HG02840 (cell line): Measurements from ENCODE around the gene XRCC2.

Experiments
- ATAC-seq: cut with Tn5 transposase; IDR thresholded peaks from one replicate; pipeline ENCODE4 v1.9.1; 2021; ENCODE audit warnings: mild to moderate bottlenecking, moderate library complexity, moderate number of reproducible peaks; ENCODE audit not compliant: unreplicated experiment, low FRiP score

Gene XRCC2

DNA sequence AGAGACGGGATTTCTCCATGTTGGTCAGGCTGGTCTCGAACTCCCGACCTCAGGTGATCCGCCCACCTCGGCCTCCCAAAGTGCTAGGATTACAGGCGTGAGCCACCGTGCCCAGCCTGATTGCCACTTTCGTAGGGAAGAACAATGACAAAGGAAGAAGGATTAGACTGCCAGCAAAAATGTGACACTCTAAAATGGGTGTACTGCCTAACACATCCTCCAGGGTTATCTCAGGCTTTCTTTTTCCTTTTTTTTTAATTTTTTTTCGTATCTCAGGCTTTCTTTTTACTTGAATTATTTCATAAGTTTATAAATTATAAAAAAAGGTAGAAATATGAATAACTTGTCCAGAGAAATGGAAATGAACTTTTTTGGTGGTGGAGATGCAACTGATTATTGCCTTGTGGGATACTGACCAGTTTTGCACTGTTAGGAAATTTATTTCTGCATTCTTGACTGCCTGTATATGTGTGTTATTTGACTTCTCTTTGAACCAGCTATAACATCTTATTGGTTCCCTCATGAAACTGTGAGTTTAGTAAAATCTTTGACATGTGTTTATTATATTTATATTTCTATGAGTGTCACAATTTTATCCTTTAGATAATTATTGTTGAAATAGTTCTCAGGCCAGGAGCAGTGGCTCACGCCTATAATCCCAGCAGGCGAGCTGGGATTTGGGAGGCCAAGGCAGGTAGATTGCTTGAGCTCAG lies 56.8 kb downstream of the XRCC2 start:
- ATAC-seq = no peak

GRCh38 chr7:152618427-152618826 lies 57.5 kb downstream of the XRCC2 start:
- no peak for ATAC-seq

GRCh38 chr7:152617056-152617455 lies 58.9 kb downstream of the XRCC2 start:
- no peak for ATAC-seq

- no peak for ATAC-seq
Measured at GRCh38 chr7:152615031-152615741, 60.8 kb downstream of the XRCC2 start.

- no peak for ATAC-seq
Measured at GRCh38 chr7:152608656-152609055, 67.3 kb downstream of the XRCC2 start.

GRCh38 chr7:152608208-152608607 lies 67.7 kb downstream of the XRCC2 start:
- no peak for ATAC-seq

GRCh38 chr7:152607007-152607406 lies 68.9 kb downstream of the XRCC2 start:
- ATAC-seq = no peak

GRCh38 chr7:152602962-152603361 lies 73.0 kb downstream of the XRCC2 start:
- no peak for ATAC-seq

DNA sequence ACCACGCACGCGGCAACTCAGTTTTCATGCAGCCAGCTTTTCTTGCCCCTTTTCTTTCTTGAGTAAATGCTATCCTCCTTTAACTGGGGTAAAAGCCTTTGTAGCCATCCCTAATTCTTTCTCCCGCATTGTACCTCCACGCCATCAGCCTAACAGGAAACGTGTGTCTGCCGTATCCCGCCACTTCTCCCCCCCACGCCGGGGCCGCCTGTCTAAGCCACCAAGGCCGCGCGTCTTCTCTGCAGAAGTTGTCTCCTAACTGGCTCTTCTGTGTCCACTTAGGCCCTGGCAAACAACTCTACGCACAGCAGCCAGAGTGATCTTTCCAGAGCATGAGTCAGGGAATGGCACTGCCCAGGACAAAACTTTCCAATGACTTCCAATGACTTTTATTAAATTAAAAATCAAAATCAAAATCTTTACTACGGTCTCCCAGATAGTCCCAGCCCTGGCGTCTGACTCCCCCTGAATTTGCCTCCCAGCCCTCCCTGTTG lies 74.6 kb downstream of the XRCC2 start:
- no peak for ATAC-seq

DNA sequence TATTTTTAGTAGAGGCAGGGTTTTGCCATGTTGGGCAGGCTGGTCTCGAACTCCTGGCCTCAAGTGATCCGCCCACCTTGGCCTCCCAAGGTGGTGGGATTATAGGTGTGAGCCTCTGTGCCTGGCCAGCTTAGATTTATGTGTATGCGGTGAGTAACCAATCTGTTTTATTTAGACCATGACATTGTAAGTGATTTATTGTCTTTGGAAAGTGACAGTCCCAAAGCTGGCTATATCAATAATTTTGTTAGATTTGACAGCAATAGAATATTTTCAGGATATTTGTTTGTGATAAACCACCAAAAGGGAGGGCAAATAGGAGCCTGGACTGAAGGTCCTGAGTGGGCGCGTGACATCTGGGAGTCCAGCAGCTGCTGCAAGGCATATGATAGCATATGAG lies 75.7 kb downstream of the XRCC2 start:
- ATAC-seq = no peak

GRCh38 chr7:152597507-152597906 lies 78.4 kb downstream of the XRCC2 start:
- no peak for ATAC-seq

DNA sequence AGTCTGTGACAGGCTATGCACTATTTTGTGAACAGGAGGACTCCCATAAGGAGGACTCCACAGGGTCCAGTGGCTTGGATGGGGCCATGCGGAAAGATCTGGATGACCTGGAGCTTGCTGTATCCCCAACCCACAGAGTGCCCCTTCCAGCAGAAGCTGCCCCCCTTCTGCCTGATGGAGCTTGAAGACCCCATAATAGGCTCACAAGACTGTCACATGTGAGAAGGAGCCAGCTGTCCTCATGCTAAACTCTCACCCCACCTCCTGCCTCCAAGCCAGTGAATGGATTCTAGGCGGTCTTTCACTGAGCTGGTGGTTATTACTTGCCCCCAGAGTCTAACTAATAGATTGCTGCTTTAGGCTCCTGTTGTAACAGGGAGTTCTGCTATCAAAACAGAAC lies 79.1 kb downstream of the XRCC2 start:
- ATAC-seq = no peak
